Sciatic nerve (tissue), 2 donors: ENCODE measurements around the gene MYO9B. TPM values are rescaled to one million over a fixed set of nuclear protein-coding genes. Genes with fewer than 3 reads are reported as not detected.
"Not testable (repeated sequence)": the region's sequence is repeated elsewhere in the genome, so short reads cannot be mapped to it uniquely, and the experiment has no call there.

ENCODE experiments used
- ATAC-seq: fragments of 200-7000 bp; cut with Tn5 transposase; one replicate; pipeline ENCODE4 v1.9.1; 2020; ENCODE audit warnings: mild to moderate bottlenecking, moderate library complexity
- DNase-seq: peaks from one replicate; pipeline ENCODE4 v3.0.0-alpha.2; 2020; ENCODE audit warnings: low spot score
- intact Hi-C: fragments of 100-400 bp; cut with DNase I; formaldehyde crosslinking; loops from one replicate; pipeline ENCODE4 v1.14.2; 2022
- total RNA-seq: library from RNA; stranded (reverse); fragmentation: NEBNext Ultra II Directional; extraction: Animal tissue kit (Norgen Biotek cat#: 25700); gene quantifications from one replicate; pipeline ENCODE4 v1.2.1, GENCODE V29; 2021
- donor health status: DM: no; HTN: no; CAD: no.
- donor health status: DM: no; HTN: no; CAD: no.

Gene MYO9B
- total RNA-seq, 1 donor from 2014 or later, result 90.7 TPM

DNA sequence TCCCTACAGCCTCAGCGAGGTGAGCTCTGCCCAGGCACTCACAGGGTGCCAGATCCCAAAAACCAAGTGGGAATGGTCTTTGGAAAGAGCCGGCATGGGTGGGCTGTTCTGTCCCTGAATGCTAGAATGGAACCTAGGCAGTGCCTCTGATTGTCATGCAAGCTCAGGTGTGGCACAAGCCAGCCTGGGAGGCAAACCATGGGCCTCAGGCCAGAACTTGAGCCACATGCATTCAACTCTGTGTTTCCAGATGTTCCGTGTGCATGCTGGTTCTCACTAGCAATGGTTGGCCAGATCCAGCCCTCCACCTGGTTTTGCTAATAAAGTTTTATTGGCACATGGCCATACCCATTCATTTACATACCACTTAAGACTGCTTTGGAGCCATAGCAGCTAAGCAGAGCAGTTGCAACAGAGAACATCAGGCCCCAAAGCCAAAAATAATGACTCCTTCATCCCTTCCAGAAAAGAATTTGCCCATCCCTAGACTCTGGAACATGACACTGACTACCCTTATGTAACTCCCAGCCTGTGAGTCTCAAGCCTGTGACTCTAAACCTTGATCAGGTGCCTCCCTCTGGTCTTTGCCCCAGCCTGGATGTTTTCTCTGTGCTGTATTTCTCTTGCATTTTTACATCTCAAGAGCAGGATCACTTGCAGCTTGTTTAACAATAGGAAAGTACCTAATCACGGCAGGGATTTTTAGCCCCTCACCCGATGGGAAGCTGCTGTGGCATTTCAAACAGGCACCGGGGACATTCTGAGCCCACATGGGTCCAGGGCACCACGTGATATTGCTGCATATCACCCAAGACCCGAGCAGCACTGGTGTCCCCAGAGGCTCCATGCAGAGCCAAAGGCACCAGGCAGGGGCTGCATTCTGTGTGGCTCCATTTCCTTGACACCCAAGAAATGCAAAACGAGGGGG, 84.2 kb downstream of the MYO9B start:
- intact Hi-C loops, result no loop called here
- no peak for DNase-seq
- ATAC-seq, result no peak

DNA sequence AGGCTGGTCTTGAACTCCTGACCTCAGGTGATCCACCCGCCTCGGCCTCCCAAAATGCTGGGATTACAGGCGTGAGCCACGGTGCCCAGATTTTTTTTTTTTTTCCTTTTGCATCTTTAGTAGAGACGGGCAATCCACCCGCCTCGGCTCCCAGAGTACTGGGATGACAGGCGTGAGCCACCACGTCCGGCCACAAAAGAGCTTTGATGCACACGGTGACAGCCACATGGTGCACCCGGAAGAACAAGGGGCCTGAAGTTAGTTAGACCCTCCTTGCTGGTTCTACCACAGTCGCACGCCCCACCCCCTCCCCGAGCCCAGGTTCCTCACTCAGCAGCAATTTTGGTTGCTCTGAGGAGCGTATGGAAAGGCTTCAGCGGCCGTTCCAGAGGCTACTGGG, 85.3 kb downstream of the MYO9B start:
- ATAC-seq, result no peak
- DNase-seq, result no peak
- intact Hi-C loops, result no loop called here

DNA sequence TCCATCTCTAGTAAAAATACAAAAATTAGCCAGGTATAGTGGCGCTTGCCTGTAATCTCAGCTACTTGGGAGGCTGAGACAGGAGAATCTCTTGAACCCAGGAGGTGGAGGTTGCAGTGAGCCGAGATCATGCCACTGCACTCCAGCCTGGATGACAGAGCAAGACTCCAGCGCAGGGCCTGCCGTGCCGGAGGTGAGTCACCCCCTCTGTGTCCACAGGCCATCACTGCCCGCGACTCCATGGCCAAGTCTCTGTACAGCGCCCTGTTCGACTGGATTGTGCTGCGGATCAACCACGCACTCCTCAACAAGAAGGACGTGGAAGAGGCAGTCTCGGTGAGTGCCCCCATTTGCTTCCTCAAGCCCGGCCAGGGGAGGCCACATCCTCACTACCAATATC, 86.6 kb downstream of the MYO9B start:
- intact Hi-C loops, DNase-seq, ATAC-seq: not testable (repeated sequence)

DNA sequence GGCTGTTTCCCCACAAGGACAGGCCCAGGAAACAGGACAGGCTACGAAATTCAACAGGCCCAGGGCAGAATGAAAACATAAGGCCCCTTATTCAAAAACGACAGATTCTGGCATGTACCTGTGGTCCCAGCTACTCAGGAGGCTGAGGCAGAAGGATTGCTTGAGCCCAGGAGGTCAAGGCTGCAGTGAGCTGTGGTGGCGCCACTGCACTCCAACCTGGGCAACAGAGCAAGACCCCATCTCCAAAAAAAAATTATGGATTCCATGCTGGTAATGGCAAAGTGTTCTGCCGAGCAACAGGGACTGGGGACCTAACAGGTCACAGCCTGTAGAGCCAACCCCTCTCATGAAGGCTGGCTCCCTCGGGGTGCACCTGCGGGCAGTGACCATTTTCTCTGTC, 87.0 kb downstream of the MYO9B start:
- no peak for DNase-seq
- intact Hi-C loops, result no loop called here
- ATAC-seq, result no peak

DNA sequence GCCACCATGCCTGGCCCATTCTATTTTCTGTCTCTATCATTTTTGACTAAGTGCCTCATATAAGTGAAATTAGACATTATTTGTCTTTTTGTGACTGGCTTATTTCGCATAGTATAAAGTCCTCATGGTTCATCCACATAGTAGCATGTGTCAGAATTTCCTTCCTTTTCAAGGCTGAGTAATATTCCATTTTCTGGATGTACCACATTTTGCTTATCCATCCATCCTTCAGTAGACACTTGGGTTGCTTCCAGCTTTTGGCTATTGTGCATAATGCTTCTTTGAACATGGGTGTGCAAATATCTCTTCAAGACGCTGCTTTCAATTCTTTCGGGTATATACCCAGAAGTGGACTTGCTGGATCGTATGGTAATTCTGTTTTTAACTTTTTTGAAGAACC, 88.1 kb downstream of the MYO9B start:
- no peak for DNase-seq
- ATAC-seq, result no peak
- intact Hi-C loops, result no loop called here

DNA sequence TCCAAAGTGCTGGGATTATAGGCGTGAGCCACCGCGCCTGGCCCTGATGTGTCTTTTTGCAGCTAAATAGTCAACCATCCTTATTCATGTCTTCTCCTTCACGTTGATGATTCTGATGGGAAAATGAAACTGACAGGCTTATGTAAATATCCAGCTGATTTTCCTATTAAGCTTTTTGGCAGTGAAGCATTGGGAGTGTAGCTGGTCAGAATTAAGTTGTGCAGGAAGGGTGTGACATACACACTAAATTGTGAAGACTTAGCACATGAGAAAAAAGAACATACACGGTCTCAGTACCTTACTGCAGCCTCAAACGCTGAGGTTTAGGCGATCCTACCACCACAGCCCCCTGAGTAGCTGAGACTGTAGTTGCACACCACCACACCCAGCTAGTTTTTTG, 89.1 kb downstream of the MYO9B start:
- DNase-seq (no peak), ATAC-seq (no peak)
- intact Hi-C loops, result no loop called here

DNA sequence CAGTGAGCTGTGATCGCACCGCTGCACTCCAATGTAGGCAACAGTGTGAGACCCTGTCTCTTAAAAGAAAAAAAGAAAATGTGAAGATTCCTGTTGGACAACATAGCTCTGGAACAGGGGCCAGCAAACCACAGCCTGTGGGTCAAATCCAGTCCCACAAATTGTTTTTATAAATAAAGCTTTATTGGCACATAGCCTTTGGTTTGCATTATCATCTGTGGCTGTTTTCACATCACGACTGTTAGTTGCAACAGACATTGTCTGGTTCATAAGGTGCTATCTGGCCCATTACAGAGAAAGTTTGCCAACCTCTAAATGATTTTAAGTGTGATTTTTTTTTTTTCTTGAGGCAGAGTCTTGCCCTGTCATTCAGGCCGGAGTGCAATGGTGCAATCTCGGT, 90.1 kb downstream of the MYO9B start:
- ATAC-seq (no peak), DNase-seq (no peak)
- intact Hi-C loops, result no loop called here

DNA sequence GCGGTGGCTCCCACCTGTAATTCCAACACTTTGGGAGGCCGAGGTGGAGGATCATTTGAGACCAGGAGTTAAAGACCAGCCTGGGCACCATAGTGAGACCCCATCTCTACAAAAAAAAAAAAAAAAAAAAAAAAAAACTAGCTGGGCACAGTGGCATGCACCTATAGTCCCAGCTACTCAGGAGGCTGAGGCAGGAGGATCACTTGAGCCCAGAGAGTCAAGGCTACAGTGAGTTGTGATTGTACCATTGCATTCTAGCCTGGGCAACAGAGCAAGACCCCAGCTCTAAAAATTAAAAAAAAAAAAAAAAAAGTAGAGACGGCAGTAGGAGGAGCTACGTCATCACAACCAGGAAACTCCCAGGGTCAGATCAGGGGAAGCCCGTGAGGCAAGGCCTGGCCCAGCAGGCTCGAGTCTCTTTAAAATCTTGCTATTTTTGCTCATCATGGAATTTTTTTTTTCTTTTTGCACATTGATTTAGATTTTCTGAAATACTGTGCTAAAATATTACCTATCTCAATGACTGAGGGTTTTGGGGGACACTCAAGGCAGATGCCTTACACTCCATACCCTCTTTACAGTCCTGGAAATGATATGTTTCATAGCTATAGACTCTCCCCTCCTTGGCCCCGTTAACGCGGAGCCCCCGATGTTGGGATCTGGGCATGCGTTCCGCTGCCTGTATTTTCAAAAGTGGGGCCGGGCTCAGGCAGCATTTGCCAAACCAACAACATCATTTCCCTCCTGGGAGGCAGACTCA, 95.1 kb downstream of the MYO9B start:
- no peak for ATAC-seq
- no peak for DNase-seq
- intact Hi-C loops, result no loop called here

DNA sequence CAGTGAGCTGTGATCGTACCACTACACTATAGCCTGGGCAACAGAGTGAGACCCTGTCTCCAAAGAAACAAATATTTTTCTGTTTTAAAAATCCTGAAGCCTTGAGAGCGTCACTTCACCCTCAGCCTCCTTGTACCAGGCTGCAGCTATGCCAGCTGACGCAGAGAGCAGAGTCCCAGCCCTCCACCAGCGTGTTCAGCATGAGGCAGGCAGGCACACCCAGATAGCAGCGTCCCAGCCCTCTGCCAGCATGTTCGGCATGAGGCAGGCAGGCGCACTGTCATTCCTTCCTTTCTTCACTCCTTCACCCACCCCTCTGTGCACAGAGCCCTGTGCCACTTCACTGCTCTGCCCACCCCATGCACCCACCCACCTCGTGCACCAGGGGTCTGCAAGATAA, 96.3 kb downstream of the MYO9B start:
- intact Hi-C loops, result no loop called here
- ATAC-seq (no peak), DNase-seq (no peak)

DNA sequence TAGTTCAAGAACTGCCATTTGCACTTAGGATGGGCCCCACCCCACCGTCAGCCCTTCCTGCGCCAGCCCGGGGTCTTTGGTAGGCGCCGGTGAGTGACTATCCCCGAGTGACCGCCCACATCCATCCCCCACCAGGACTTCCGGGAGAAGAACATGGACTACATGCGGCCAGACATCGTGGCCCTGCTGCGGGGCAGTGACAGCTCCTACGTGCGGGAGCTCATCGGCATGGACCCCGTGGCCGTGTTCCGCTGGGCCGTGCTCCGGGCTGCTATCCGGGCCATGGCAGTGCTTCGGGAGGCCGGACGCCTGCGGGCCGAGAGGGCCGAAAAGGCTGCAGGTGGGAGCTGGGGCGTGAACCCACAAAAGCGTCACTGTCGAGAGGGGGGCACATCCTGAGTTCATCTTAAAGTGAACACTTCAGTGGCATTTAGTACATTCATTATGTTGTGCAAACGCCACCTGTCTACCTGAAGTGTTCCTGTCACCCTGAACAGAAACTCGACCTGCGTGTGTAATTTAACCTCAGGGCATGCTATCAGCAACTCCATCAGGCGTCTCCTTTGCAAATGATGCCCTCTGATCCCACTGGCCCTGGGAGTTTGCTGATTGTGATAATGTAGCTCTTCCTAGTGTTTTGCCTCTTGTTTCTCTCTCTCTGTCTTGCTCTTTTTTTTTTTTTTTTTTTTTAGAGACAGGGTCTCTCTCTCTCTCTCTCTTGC, 97.2 kb downstream of the MYO9B start:
- intact Hi-C loops, result no loop called here
- ATAC-seq (no peak), DNase-seq (no peak)

DNA sequence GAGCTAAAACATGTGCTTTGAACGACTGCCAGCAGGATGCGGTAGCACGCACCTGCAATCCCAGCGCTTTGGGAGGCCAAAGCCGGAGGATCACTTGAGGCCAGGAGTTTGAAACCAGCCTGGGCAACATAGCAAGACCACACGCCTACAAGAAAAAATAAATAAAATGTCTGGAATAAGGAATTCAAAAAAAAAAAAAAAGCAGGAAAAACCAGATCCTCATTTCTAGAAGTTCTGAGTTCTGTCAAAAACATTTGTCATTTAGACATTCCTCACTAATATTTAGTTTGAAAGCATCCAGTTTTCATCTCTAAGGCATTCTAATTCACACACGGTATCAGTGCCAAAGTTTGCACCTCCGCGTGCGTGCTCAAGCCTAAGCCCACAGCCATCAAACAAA, 102.7 kb downstream of the MYO9B start:
- intact Hi-C loops, result no loop called here
- DNase-seq, result no peak
- ATAC-seq, result no peak

DNA sequence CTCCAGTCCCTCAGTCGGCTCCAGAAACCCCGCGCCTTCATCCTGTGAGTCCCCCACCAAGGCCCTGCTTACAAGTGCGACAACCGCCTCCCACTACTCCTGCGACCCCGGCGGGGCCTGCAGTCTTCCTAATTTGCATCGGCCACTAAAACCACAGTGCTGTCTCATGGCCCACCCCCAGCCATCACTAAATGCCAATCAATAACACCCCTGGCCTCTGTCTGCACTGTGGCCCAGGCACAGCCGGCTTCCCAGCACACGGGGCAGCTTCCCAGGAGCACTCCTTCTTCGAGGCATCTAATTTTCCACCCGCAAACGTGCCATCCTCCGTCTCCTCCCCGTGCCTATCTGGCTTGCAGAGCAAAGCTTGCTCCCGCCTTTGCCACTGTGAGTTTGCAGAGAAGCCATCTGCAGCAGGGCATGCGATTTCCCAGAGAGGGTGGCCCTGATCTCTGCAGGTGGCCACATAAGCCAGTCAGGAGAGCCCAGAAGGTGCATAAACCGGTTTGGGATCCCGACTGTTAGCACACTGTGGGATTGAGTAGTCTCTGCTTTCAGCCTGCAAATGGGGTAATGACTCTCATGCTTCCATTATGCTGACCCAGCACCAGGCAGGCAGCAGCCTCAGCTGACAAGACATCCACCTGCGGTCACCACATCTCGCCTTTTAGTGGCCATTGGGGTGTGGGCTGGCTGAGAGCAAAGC, 105.6 kb downstream of the MYO9B start:
- intact Hi-C loops, result no loop called here
- ATAC-seq (no peak), DNase-seq (no peak)

DNA sequence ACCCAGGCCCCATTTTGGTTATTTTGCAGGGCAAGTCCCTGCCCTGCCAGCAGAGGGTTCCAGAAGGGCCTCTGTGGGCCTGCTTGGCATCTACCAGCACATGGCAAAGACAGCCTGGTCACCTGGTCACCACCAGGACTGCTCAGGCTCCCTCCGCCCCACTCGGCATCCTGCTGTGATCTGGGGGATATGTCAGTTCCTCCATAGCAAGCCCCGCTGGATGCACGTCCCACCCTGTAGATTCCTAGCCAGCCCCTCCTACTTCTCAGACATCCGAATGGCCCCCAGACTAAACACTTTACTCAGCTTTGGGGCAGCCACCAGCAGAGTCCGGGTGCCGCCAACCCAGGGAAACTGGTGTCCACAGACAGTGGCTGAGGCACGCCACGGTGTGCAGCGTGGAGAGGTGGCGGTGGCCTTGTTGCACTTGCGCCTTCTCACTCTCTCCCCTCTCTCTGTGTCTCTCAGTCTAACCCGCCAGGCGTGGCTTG, 107.7 kb downstream of the MYO9B start:
- ATAC-seq (no peak), DNase-seq (no peak)
- intact Hi-C loops, result no loop called here

DNA sequence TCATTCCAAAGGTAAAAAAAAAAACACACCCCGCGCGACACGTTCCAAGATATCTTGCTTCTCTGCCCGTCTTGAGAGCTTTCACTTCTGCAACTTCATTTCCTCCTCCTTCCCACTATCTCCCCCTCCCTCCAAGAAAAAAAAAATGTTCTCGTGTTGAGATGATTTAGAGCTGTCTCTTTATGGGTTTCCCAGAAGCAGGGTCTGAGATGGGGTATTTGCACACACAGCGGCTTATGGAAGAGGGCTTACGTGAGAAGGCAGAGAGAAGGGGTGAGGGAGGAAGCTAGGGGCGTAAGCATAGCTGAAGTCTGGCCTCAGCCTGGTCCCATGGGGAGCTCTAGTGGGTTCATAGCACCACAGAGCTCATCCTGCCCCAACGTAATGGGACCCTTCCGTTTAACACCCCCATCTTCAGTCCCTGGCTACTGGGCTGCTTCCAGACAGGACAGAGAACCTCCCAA, 108.3 kb downstream of the MYO9B start:
- intact Hi-C loops, result no loop called here
- peak; percentile 29 for ATAC-seq
- DNase-seq, result no peak

DNA sequence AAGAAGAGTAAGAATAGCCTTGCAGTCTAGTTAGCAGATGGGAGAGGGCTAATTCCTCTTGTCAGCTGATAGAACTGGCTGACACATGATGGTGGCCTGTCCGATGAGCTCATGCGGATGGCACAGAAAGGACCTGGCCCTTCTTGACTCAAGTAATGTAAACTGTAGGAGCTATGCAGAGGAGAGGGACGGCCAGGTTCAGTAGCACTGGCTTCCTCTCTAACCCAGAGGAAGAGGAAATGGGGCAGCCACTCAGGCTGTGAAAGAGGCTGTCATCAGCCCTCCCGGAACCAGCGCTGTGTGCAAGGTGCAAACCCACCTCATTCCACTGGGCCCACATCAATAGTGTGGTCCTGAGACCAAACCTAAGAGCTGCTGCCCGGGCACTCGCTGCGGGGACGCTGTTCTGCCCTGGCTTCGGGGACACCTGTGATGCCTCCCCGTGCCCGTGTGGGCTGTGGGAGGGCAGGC, 108.8 kb downstream of the MYO9B start:
- intact Hi-C loops, result no loop called here
- peak; percentile 31 for ATAC-seq
- DNase-seq, result no peak

DNA sequence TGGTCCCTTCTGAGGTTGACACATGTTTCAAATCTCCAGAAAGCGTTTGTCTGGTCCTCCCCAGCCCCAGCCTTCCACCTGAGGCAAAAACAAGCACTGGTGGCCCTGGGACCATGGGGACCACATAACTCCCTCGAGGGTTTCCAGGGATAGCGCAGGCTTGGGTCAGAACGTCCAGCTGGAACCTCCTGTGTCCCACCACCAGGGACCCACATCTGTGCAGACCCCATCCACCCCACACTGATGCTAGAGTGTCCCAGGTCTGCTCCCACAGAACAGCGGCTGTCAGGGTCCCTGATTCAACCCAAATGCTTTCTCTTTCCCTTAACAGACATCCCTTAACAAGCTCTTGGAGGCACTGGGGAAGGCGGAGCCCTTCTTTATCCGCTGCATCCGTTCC, 110.0 kb downstream of the MYO9B start:
- ATAC-seq, result no peak
- no peak for DNase-seq
- intact Hi-C loops, result loop anchor here (1.0 kb wide), 1 partner anchor 34 kb away; no protein-coding TSS in a partner anchor

DNA sequence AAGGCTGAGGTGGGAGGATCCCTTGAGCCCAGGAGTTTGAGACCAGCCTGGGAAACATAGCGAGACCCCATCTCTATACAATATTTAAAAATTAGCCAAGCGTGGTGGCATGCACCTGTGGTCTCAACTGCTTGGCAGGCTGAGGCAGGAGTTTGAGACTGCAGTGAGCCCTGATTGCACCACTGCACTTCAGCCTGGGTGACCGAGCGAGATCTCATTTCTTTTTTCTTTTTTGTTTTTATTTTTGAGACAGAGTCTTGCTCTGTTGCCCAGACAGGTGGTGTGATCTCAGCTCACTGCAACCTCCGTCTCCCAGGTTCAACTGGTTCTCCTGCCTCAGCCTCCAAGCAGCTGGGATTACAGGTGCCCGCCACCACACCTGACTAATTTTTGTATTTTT, 116.2 kb downstream of the MYO9B start:
- intact Hi-C loops, DNase-seq, ATAC-seq: not testable (repeated sequence)

DNA sequence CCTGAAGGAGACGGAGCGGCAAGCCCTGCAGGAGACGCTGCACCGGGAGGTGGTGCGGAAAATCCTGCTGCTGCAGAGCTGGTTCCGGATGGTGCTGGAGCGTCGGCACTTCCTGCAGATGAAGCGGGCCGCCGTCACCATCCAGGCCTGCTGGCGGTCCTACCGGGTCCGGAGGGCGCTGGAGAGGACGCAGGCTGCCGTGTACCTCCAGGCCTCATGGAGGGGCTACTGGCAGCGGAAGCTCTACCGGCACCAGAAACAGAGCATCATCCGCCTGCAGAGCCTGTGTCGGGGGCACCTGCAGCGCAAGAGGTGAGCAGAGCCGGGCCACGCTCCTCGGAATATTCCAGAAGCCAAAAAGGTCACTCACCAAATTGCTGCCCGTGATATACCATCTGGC, 117.2 kb downstream of the MYO9B start:
- no peak for ATAC-seq
- intact Hi-C loops, result no loop called here
- DNase-seq, result no peak

DNA sequence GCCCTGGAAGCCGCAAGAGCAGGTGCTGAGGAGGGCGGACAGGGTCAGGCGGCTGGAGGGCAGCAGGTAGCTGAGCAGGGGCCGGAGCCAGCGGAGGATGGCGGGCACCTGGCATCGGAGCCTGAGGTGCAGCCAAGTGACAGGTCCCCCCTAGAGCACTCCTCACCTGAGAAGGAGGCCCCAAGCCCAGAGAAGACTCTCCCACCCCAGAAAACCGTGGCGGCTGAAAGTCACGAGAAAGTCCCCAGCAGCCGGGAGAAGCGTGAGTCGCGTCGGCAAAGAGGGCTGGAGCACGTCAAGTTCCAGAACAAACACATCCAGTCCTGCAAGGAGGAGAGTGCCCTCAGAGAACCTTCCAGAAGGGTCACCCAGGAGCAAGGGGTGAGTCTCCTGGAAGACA, 119.0 kb downstream of the MYO9B start:
- intact Hi-C loops, result no loop called here
- DNase-seq (no peak), ATAC-seq (no peak)
